Activated CD4-positive, alpha-beta T cell treated with anti-CD3 and anti-CD28 coated beads, Interleukin-2, amount 10 ng/mL, durations not matched to agents 24 days and 14 days (primary cell): ENCODE measurements around the gene CNGA4. TPM values are rescaled to one million over a fixed set of nuclear protein-coding genes. Genes with fewer than 3 reads are reported as not detected.
"Not testable (repeated sequence)": the region's sequence is repeated elsewhere in the genome, so short reads cannot be mapped to it uniquely, and the experiment has no call there.

ENCODE experiments used
- DNase-seq: peaks from one replicate; pipeline ENCODE4 v3.0.0; 2022
- H3K27ac Mint-ChIP-seq: one replicate; pipeline ENCODE4 v1.8.0; 2022; ENCODE audit warnings: mild to moderate bottlenecking, mixed read lengths
- H3K27me3 Mint-ChIP-seq: one replicate; pipeline ENCODE4 v1.8.0; 2022; ENCODE audit warnings: mixed read lengths
- H3K36me3 Mint-ChIP-seq: one replicate; pipeline ENCODE4 v1.8.0; 2022; ENCODE audit warnings: low read depth, mild to moderate bottlenecking, mixed read lengths
- H3K4me1 Mint-ChIP-seq: one replicate; pipeline ENCODE4 v1.8.0; 2021; ENCODE audit warnings: mixed read lengths
- H3K4me3 Mint-ChIP-seq: one replicate; pipeline ENCODE4 v1.8.0; 2022; ENCODE audit warnings: mild to moderate bottlenecking, moderate library complexity, mixed read lengths
- H3K9me3 Mint-ChIP-seq: one replicate; pipeline ENCODE4 v1.8.0; 2021; ENCODE audit warnings: mixed read lengths
- intact Hi-C: fragments of 100-400 bp; cut with micrococcal nuclease; formaldehyde crosslinking; loops from one replicate; pipeline ENCODE4 v1.15.1; 2023
- total RNA-seq: library from RNA; stranded (reverse); gene quantifications from 2 replicates; pipeline ENCODE4 v1.2.3, GENCODE V29; 2022

The CNGA4 gene
- total RNA-seq, 1 donor from 2014 or later: not detected

- no peaks in the 10 kb centered on the region for H3K36me3 Mint-ChIP-seq
- H3K4me3 Mint-ChIP-seq: no peak overlapping the region
- intact Hi-C loops: no loop called here
- no peaks in the 10 kb centered on the region for H3K4me1 Mint-ChIP-seq
- DNase-seq: no peak
- H3K27ac Mint-ChIP-seq: no peak overlapping the region
- no peaks in the 10 kb centered on the region for H3K9me3 Mint-ChIP-seq
- H3K27me3 Mint-ChIP-seq: peaks cover 3% of the 10 kb centered on the region
These were observed 14.3 kb downstream of the CNGA4 start for GRCh38 chr11:6253197-6253596.

- Mint-ChIP-seq H3K27me3 (no peaks in the 10 kb centered on the region), H3K36me3 (no peaks in the 10 kb centered on the region), H3K4me3 (no peak overlapping the region), H3K27ac (no peak overlapping the region), H3K4me1 (no peaks in the 10 kb centered on the region), H3K9me3 (no peaks in the 10 kb centered on the region)
- DNase-seq: no peak
- intact Hi-C loops: no loop called here
These were observed 19.3 kb downstream of the CNGA4 start for GRCh38 chr11:6258141-6258540.

- no peak overlapping the region for H3K4me3 Mint-ChIP-seq
- no peak for DNase-seq
- no peaks in the 10 kb centered on the region for H3K4me1 Mint-ChIP-seq
- no peaks in the 10 kb centered on the region for H3K36me3 Mint-ChIP-seq
- H3K27ac Mint-ChIP-seq: no peak overlapping the region
- intact Hi-C loops: no loop called here
- no peaks in the 10 kb centered on the region for H3K9me3 Mint-ChIP-seq
- H3K27me3 Mint-ChIP-seq: peaks cover 1% of the 10 kb centered on the region
These were observed 19.7 kb downstream of the CNGA4 start for GRCh38 chr11:6258571-6259081.

GRCh38 chr11:6260207-6260726 lies 21.4 kb downstream of the CNGA4 start:
- Mint-ChIP-seq H3K9me3 (no peaks in the 10 kb centered on the region), H3K4me3 (no peak overlapping the region), H3K27ac (no peak overlapping the region), H3K36me3 (no peaks in the 10 kb centered on the region), H3K4me1 (no peaks in the 10 kb centered on the region), H3K27me3 (peaks cover 16% of the 10 kb centered on the region)
- DNase-seq: no peak
- intact Hi-C loops: no loop called here

- DNase-seq: no peak
- no peaks in the 10 kb centered on the region for H3K9me3 Mint-ChIP-seq
- H3K4me3 Mint-ChIP-seq: no peak overlapping the region
- intact Hi-C loops: no loop called here
- no peak overlapping the region for H3K27ac Mint-ChIP-seq
- peaks cover 25% of the 10 kb centered on the region for H3K27me3 Mint-ChIP-seq
- no peaks in the 10 kb centered on the region for H3K36me3 Mint-ChIP-seq
- no peaks in the 10 kb centered on the region for H3K4me1 Mint-ChIP-seq
These were observed 24.8 kb downstream of the CNGA4 start for GRCh38 chr11:6263662-6264061.

GRCh38 chr11:6268820-6269219 lies 29.9 kb downstream of the CNGA4 start:
- Mint-ChIP-seq H3K9me3 (no peaks in the 10 kb centered on the region), H3K27ac (no peak overlapping the region), H3K27me3 (peaks cover 27% of the 10 kb centered on the region), H3K4me3 (no peak overlapping the region), H3K36me3 (no peaks in the 10 kb centered on the region), H3K4me1 (no peaks in the 10 kb centered on the region)
- intact Hi-C loops: no loop called here
- no peak for DNase-seq

GRCh38 chr11:6269994-6270393 lies 31.1 kb downstream of the CNGA4 start:
- peaks cover 27% of the 10 kb centered on the region for H3K27me3 Mint-ChIP-seq
- no peaks in the 10 kb centered on the region for H3K4me1 Mint-ChIP-seq
- DNase-seq: peak; percentile 66
- H3K36me3 Mint-ChIP-seq: no peaks in the 10 kb centered on the region
- intact Hi-C loops: no loop called here
- no peak overlapping the region for H3K27ac Mint-ChIP-seq
- no peaks in the 10 kb centered on the region for H3K9me3 Mint-ChIP-seq
- H3K4me3 Mint-ChIP-seq: no peak overlapping the region

- Mint-ChIP-seq H3K27me3 (peaks cover 29% of the 10 kb centered on the region), H3K27ac (no peak overlapping the region), H3K9me3 (no peaks in the 10 kb centered on the region), H3K36me3 (no peaks in the 10 kb centered on the region), H3K4me3 (no peak overlapping the region), H3K4me1 (no peaks in the 10 kb centered on the region)
- intact Hi-C loops: no loop called here
- DNase-seq: no peak
These were observed 31.8 kb downstream of the CNGA4 start for GRCh38 chr11:6270584-6271246.

GRCh38 chr11:6271598-6271997 lies 32.7 kb downstream of the CNGA4 start:
- Mint-ChIP-seq H3K36me3 (no peaks in the 10 kb centered on the region), H3K4me1 (no peaks in the 10 kb centered on the region), H3K27ac (no peak overlapping the region), H3K9me3 (no peaks in the 10 kb centered on the region), H3K27me3 (peaks cover 33% of the 10 kb centered on the region), H3K4me3 (no peak overlapping the region)
- DNase-seq: no peak
- intact Hi-C loops: no loop called here

- H3K9me3 Mint-ChIP-seq: no peaks in the 10 kb centered on the region
These were observed 34.3 kb downstream of the CNGA4 start for GRCh38 chr11:6273188-6273587.

GRCh38 chr11:6280809-6281208 lies 41.9 kb downstream of the CNGA4 start:
- H3K4me1 Mint-ChIP-seq, H3K27ac Mint-ChIP-seq, H3K9me3 Mint-ChIP-seq, DNase-seq, intact Hi-C loops, H3K36me3 Mint-ChIP-seq, H3K4me3 Mint-ChIP-seq: not testable (repeated sequence)
- H3K27me3 Mint-ChIP-seq: peaks cover 65% of the 10 kb centered on the region

More at GRCh38 chr11:6273188-6273587, 34.3 kb downstream of the CNGA4 start:
- Mint-ChIP-seq H3K36me3 (no peaks in the 10 kb centered on the region), H3K27me3 (peaks cover 44% of the 10 kb centered on the region), H3K4me1 (no peaks in the 10 kb centered on the region), H3K27ac (no peak overlapping the region), H3K4me3 (no peak overlapping the region)
- DNase-seq: no peak
- intact Hi-C loops: no loop called here

GRCh38 chr11:6283453-6284023 lies 44.6 kb downstream of the CNGA4 start:
- Mint-ChIP-seq H3K4me3 (no peak overlapping the region), H3K36me3 (no peaks in the 10 kb centered on the region), H3K27me3 (peaks cover 52% of the 10 kb centered on the region), H3K27ac (no peak overlapping the region), H3K4me1 (no peaks in the 10 kb centered on the region), H3K9me3 (no peaks in the 10 kb centered on the region)
- no peak for DNase-seq
- intact Hi-C loops: no loop called here

GRCh38 chr11:6284250-6284649 lies 45.4 kb downstream of the CNGA4 start:
- no peaks in the 10 kb centered on the region for H3K36me3 Mint-ChIP-seq
- H3K27me3 Mint-ChIP-seq: peaks cover 54% of the 10 kb centered on the region
- intact Hi-C loops: no loop called here
- no peak for DNase-seq
- no peaks in the 10 kb centered on the region for H3K4me1 Mint-ChIP-seq
- H3K9me3 Mint-ChIP-seq: no peaks in the 10 kb centered on the region
- no peak overlapping the region for H3K27ac Mint-ChIP-seq
- no peak overlapping the region for H3K4me3 Mint-ChIP-seq

GRCh38 chr11:6285019-6285418 lies 46.1 kb downstream of the CNGA4 start:
- Mint-ChIP-seq H3K9me3 (no peaks in the 10 kb centered on the region), H3K27ac (no peak overlapping the region), H3K4me3 (no peak overlapping the region), H3K27me3 (peaks cover 60% of the 10 kb centered on the region), H3K36me3 (no peaks in the 10 kb centered on the region), H3K4me1 (no peaks in the 10 kb centered on the region)
- intact Hi-C loops: no loop called here
- DNase-seq: no peak
